Activated CD4-positive, alpha-beta memory T cell treated with anti-CD3 and anti-CD28 coated beads for 36 hours (primary cell): ENCODE data around the gene H1-8. TPM values are rescaled to one million over a fixed set of nuclear protein-coding genes. Genes with fewer than 3 reads are reported as not detected.

ENCODE experiments used
- CTCF ChIA-PET: fragments of 350-600 bp; sonication (Branson Sonifier 250); formaldehyde crosslinking; loops from one replicate; lab custom pipeline; 2021; ENCODE audit warnings: antibody characterized with exemption, inconsistent platforms; lab: Charles Lee
- POLR2A ChIA-PET: fragments of 350-600 bp; sonication (Branson Sonifier 250); formaldehyde crosslinking; loops from one replicate; lab custom pipeline; 2021; ENCODE audit warnings: antibody characterized with exemption; lab: Charles Lee
- DNase-seq: peaks from one replicate; pipeline ENCODE4 v3.0.0-alpha.2; 2020
- H3K27ac Mint-ChIP-seq: one replicate; pipeline ENCODE4 v1.8.0; 2021; ENCODE audit warnings: mixed read lengths
- H3K27me3 Mint-ChIP-seq: one replicate; pipeline ENCODE4 v1.8.0; 2021; ENCODE audit warnings: mixed read lengths
- H3K36me3 Mint-ChIP-seq: one replicate; pipeline ENCODE4 v1.8.0; 2021; ENCODE audit warnings: mixed read lengths
- H3K4me1 Mint-ChIP-seq: one replicate; pipeline ENCODE4 v1.8.0; 2021; ENCODE audit warnings: low read depth, mixed read lengths
- H3K4me3 Mint-ChIP-seq: one replicate; pipeline ENCODE4 v1.8.0; 2021; ENCODE audit warnings: mild to moderate bottlenecking, mixed read lengths
- H3K9me3 Mint-ChIP-seq: one replicate; pipeline ENCODE4 v1.8.0; 2021; ENCODE audit warnings: mixed read lengths
- intact Hi-C: fragments of 100-400 bp; cut with micrococcal nuclease; formaldehyde crosslinking; loops from one replicate; pipeline ENCODE4 v1.15.1; 2023
- total RNA-seq, 2 experiments: library from RNA; stranded (reverse); gene quantifications; one replicate each; pipeline ENCODE4 v1.2.3, GENCODE V29; 2021

H1-8 gene
- total RNA-seq, 2 experiments from 2014 or later, result not detected

DNA sequence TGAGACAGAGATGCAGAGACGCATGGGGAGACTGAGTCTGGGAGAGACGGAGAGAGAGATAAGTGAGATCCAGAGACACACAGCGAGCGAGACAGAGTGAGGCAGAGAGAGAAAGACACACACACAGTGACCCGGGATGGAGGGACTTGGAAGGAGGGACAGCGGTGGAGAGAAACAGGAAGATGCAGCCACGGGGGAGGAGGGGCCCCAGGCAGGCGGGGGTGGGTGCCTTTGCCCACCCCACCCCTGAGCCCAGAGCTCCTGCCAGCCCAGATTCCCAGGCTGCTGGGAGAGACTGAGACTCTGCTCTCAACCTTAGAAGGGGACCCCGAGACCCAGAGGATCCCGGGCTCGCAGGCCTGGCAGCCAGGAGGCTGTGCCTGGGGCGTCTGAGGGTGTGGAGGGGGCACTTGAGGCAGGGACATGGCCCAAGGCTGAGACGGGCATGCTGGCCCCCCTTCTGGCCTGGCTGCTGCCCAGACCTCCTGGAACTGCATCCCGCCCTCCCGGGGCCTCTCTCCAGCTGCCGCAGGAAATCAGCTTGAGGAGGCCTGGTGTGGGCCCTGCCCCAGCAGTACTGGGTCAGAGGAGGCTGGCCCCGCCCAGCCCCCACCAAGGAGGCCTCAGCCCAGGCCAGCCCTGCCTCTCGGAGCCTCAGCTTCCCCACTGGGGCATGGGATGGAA is 18.1 kb downstream of the H1-8 start:
- Mint-ChIP-seq H3K27me3 (no peaks in the 10 kb centered on the region), H3K4me3 (no peak overlapping the region), H3K27ac (no peak overlapping the region), H3K36me3 (no peaks in the 10 kb centered on the region), H3K9me3 (no peaks in the 10 kb centered on the region), H3K4me1 (peaks cover 2% of the 10 kb centered on the region)
- ChIA-PET CTCF (interaction anchor here (0.9 kb wide), 1 partner anchor 74 kb away, joined by 3 read pairs; no protein-coding TSS in a partner anchor), POLR2A (no interaction called here)
- intact Hi-C loops, result no loop called here
- DNase-seq, result no peak

DNA sequence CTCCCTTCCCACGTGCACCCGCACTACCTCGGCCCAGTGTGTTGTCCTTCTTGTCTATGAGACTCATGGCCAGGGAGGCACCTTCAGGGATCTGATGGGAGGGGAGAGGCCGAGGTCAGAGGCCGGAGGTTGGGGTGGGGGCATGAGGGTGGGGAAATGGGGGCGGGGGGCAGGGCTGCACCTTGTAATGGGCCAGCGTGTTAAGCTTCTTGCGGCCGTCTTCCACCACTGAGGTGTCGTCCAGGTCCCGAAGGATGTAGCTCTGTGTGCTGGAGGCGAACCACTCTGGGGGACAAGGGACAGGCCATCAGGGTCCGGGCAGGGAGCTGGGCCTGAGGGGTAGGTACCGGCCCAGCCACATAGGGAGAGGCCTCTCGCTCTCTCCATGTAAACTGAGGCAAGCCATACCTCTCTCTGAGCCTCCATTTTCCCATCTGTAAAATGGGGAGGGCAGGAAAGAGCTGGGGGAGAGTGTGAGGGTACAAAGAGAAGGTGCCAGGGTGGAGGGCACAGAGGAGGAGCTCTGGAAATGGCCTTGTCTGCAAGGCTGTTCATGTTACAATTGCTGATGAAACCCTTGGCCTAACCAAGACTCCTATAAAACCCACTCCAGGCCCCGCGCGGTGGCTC is 18.8 kb downstream of the H1-8 start:
- POLR2A ChIA-PET, result no interaction called here
- Mint-ChIP-seq H3K9me3 (no peaks in the 10 kb centered on the region), H3K36me3 (no peaks in the 10 kb centered on the region), H3K4me1 (peaks cover 2% of the 10 kb centered on the region), H3K27me3 (no peaks in the 10 kb centered on the region), H3K27ac (no peak overlapping the region), H3K4me3 (no peak overlapping the region)
- intact Hi-C loops, result no loop called here
- CTCF ChIA-PET, result interaction anchor here (0.9 kb wide), 1 partner anchor 75 kb away, joined by 3 read pairs; no protein-coding TSS in a partner anchor
- no peak for DNase-seq

DNA sequence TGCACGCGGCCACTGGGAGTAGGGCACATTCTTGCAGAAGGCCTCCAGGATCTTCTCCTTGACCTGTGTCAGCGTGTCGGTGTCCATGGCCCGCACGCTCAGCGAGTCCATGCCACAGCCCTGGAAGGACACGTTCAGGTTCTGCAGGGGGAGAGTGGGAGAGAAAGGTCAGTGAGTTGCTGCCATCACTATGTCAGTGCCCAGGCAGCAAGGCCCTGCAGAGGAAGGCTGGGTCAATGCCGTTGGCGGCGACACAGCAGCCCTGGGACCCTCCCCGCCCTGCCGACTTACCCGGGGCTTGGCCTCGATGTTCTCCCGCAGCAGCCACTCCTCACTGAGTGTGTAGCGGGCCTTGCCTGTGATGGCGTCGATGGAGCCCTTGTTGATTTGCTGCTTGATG is 19.8 kb downstream of the H1-8 start:
- POLR2A ChIA-PET, result no interaction called here

DNA sequence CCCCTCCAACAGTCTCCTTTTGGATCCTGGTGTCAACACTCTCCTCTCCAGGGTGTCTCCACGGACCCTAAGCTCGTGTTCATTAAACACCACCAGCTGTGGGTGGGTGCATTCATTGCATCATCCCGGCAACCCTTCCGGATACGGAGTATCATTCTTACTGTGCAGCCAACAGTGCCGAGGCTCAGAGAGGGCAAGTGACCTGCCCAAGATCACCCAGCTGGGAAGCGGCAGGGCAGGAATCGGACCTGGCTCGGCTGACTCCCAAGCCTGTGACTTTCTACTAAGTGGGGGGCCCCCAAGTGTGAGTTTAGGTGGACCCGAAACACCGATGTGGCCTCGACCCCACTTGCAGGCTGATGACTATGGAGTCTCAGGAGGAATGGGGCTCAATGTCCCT is 20.4 kb downstream of the H1-8 start:
- H3K4me3 Mint-ChIP-seq, result no peak overlapping the region
- H3K9me3 Mint-ChIP-seq, result no peaks in the 10 kb centered on the region
- H3K27me3 Mint-ChIP-seq, result no peaks in the 10 kb centered on the region
- DNase-seq, result no peak
- H3K36me3 Mint-ChIP-seq, result no peaks in the 10 kb centered on the region
- CTCF ChIA-PET, result no interaction called here
- intact Hi-C loops, result no loop called here
- POLR2A ChIA-PET, result no interaction called here
- H3K27ac Mint-ChIP-seq, result no peak overlapping the region
- peaks cover 1% of the 10 kb centered on the region for H3K4me1 Mint-ChIP-seq

More for the DNA sequence above, 19.8 kb downstream of the H1-8 start:
- intact Hi-C loops, result no loop called here
- Mint-ChIP-seq H3K36me3 (no peaks in the 10 kb centered on the region), H3K27ac (no peak overlapping the region), H3K9me3 (no peaks in the 10 kb centered on the region), H3K27me3 (no peaks in the 10 kb centered on the region), H3K4me1 (peaks cover 2% of the 10 kb centered on the region), H3K4me3 (no peak overlapping the region)
- CTCF ChIA-PET, result no interaction called here
- DNase-seq, result no peak

DNA sequence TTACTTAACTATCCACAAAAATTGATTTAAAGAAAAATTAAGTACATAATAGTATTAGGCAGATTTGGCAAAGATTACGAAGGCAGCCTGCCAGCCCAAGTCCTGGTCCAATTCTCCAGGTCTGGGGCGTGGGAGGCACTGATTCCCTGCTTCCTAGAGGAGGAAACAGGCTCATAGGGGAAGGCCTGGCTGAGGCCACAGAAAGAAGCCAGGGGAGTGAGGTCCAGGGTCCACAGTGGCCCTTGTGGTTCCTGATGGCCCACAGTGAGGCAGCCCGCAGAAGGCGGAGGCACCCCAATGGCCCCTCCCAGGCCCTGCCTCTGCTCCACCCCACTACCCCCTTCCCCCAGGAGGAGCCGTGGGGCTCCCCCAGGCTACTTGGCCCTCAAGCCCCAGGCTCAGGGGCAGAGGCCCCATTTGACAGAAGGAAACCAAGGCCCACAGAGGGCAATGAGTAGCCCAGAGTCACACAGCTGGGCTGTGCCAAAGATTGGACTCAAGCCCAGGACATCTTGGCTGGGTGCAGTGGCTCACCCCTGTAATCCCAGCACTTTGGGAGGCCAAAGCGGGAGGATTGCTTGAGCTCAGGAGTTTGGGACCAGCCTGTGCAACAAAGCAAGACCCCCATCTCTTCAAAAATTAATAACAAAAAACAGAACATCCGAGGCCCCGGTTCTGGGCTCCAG is 21.0 kb downstream of the H1-8 start:
- ChIA-PET POLR2A (no interaction called here), CTCF (no interaction called here)
- H3K4me1 Mint-ChIP-seq, result no peaks in the 10 kb centered on the region
- H3K36me3 Mint-ChIP-seq, result no peaks in the 10 kb centered on the region
- no peak overlapping the region for H3K4me3 Mint-ChIP-seq
- intact Hi-C loops, result no loop called here
- H3K9me3 Mint-ChIP-seq, result no peaks in the 10 kb centered on the region
- H3K27ac Mint-ChIP-seq, result no peak overlapping the region
- H3K27me3 Mint-ChIP-seq, result no peaks in the 10 kb centered on the region
- no peak for DNase-seq

DNA sequence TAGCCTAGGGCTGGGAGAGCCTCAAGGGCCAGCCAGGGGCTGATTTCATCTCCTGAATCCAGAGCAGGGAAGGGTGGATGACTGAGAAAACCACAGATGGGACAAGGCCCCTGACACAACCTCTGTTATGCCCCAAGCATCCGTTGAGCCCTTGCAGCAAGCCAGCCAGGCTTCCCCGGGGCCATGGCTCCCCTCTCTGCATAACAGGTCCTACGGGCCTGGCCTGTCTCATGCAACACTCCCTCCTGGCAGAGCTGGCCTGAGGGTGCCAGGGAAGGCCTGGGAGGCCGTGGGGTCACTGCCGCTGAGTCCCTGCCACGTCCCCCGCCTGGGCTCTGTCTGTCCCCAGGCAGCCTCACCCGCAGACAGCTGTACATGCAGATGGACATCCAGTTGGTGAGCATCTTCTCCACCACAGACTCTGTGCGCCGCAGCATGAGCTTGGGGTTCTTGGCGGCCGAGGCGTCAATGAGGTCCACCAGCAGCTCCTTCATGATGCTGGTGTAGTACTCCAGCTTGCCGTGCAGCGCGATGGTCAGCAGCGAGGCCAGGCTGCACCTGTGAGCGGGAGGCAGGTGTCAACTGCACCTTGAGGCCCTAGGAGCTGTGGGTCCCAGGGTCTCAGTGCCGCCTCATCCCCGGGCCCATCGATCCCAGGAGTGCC is 22.1 kb downstream of the H1-8 start:
- DNase-seq, result no peak
- ChIA-PET POLR2A (interaction anchor here (0.6 kb wide), 1 partner anchor 235 kb away, joined by 4 read pairs; no protein-coding TSS in a partner anchor), CTCF (interaction anchor here (1.1 kb wide), 1 partner anchor 595 kb away, joined by 3 read pairs; no protein-coding TSS in a partner anchor)
- no peaks in the 10 kb centered on the region for H3K4me1 Mint-ChIP-seq
- no peaks in the 10 kb centered on the region for H3K36me3 Mint-ChIP-seq
- H3K9me3 Mint-ChIP-seq, result no peaks in the 10 kb centered on the region
- no peak overlapping the region for H3K27ac Mint-ChIP-seq
- no peak overlapping the region for H3K4me3 Mint-ChIP-seq
- intact Hi-C loops, result no loop called here
- H3K27me3 Mint-ChIP-seq, result no peaks in the 10 kb centered on the region

DNA sequence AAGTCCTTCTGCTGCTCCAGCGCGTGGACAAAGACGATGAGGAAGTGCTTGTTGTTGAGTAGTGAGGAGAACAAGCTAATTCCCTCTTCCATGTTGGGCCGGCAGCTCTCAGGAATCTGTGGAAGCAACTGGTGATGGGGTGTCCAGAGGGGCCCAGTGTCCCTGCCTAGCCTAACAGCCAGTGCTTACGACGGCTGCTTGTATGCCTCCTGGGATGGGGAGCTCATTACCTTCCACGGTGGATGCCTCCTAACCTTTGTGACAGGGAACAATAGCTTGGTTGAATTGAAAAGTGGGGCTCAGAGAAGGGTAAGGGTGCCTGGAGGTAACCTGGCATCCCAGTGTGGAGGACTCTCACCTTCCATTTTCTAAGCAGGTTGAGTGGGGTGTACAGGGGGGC is 22.9 kb downstream of the H1-8 start:
- ChIA-PET CTCF (interaction anchor here (1.1 kb wide), 1 partner anchor 596 kb away, joined by 3 read pairs; no protein-coding TSS in a partner anchor), POLR2A (no interaction called here)
- intact Hi-C loops, result no loop called here
- H3K9me3 Mint-ChIP-seq, result no peaks in the 10 kb centered on the region
- H3K4me1 Mint-ChIP-seq, result no peaks in the 10 kb centered on the region
- H3K36me3 Mint-ChIP-seq, result no peaks in the 10 kb centered on the region
- H3K27me3 Mint-ChIP-seq, result no peaks in the 10 kb centered on the region
- DNase-seq, result no peak
- H3K4me3 Mint-ChIP-seq, result no peak overlapping the region
- H3K27ac Mint-ChIP-seq, result no peak overlapping the region

DNA sequence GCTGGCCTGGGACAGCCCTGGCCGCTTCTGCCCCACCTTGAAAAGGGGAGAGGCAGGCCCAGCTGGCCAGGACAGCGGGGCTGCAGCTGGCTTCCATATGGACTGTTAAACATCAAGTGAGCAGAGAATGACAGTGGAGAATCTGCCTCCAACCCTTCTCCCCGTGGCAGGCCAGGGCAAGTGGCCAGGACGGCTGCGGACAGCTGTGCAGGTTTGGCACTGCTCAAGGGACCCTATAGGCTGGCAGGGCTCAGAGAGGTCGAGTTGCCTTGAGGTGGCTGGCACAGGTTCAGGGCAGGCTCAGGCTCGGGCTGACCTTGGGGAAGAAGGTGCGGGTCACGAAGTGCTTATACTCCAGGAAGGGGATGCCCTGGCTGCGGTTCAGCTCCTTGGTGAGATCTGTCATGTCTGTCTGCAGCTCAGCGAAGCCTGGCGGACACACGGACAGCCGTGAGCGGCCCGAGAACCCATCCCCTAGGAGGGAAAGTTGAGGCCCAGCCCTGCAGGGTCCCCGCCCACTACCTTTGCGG is 24.3 kb downstream of the H1-8 start:
- Mint-ChIP-seq H3K9me3 (no peaks in the 10 kb centered on the region), H3K4me3 (no peak overlapping the region), H3K27ac (no peak overlapping the region), H3K4me1 (no peaks in the 10 kb centered on the region), H3K36me3 (no peaks in the 10 kb centered on the region), H3K27me3 (no peaks in the 10 kb centered on the region)
- POLR2A ChIA-PET, result no interaction called here
- intact Hi-C loops, result no loop called here
- no peak for DNase-seq
- CTCF ChIA-PET, result no interaction called here

DNA sequence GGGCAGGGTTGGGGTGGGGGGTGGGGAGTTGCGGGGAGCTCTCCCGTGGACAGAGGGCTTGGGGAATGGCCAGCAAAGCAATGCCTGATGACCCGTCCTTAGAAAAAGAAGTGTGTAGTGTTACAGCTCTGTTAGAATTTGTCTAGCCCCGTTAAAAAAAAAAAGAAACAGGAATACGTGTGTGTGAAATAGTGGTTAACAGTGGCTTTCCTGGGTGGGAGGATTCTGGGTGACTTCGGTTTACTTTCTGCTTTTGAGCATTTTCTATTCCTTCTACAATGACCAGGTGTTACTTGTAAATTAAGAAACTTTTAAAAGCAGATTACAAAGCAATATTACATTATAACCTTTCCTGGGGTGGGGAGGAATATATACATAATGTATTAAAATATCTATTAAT is 25.0 kb downstream of the H1-8 start:
- ChIA-PET CTCF (no interaction called here), POLR2A (no interaction called here)
- Mint-ChIP-seq H3K4me1 (no peaks in the 10 kb centered on the region), H3K27me3 (no peaks in the 10 kb centered on the region), H3K4me3 (no peak overlapping the region), H3K27ac (no peak overlapping the region), H3K36me3 (no peaks in the 10 kb centered on the region), H3K9me3 (no peaks in the 10 kb centered on the region)
- no peak for DNase-seq
- intact Hi-C loops, result no loop called here

DNA sequence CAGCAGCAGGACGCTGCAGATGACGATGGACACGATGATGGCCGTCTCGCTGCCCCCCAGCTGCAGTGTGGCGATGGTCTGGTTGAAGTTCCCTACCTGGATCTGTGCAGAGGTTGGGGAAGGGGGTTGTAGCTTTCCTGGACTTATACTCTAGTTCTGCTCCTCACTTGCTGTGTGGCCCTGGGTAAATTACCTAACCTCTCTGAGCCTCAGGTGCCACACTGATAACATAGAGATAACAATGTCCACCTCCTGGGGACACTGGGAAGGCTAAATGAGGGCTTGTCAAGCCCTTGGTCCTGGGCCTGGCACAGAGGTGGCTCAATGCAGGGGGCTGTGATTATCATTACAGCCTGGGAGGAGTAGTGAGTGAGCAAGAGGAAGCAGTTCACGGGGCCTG is 26.9 kb downstream of the H1-8 start:
- Mint-ChIP-seq H3K4me3 (no peak overlapping the region), H3K27ac (no peak overlapping the region), H3K36me3 (no peaks in the 10 kb centered on the region), H3K27me3 (no peaks in the 10 kb centered on the region), H3K9me3 (no peaks in the 10 kb centered on the region), H3K4me1 (no peaks in the 10 kb centered on the region)
- ChIA-PET CTCF (no interaction called here), POLR2A (no interaction called here)
- DNase-seq, result no peak
- intact Hi-C loops, result no loop called here

DNA sequence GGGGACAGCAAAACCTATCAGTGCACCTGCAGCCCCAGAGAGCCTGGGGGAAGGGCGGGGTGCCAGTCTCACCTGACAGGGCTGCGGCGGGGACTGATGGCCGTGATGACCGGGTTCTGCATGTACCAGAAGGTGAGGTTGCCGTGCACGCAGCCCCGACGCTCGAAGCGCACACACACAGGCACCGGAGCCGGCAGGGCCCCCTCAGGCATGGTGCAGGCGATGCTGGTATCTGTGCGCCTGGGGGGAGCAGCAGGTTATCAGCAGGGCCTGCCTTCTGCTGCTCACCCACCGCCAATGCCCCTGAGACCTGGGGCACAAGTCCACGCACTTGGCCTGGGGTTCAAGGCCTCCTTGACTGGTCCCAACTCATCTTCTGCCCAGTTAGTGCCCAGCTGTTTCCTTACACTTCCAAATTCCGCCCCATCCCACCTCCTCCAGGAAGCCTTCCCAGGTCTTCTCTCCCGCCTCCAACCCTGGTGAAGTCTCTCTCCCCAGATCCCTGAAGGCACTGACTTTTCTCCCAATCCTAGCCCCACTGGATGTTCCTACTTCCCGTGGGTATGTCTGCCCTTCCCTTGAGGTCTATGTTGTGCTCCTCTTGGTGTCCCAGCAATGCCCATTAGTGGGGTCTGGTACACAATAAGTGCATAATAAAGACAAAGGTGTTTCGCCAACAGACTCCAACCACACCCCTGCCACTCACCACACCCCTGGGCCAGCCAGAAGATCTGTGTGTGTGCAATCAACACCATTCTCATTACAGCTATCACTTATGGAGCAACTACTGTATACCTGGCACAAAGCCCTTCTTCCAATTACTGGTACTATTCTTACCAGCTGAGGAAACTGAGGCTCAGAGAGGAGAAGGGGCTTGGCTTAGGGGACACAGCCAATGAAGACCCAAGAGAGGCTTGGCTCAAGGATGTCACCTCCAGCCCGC is 28.9 kb downstream of the H1-8 start:
- ChIA-PET CTCF (no interaction called here), POLR2A (no interaction called here)
- DNase-seq, result no peak
- no peaks in the 10 kb centered on the region for H3K36me3 Mint-ChIP-seq
- intact Hi-C loops, result no loop called here
- H3K4me1 Mint-ChIP-seq, result peaks cover 15% of the 10 kb centered on the region
- H3K9me3 Mint-ChIP-seq, result no peaks in the 10 kb centered on the region
- H3K27me3 Mint-ChIP-seq, result no peaks in the 10 kb centered on the region
- H3K4me3 Mint-ChIP-seq, result no peak overlapping the region
- H3K27ac Mint-ChIP-seq, result no peak overlapping the region
